Measurements from ENCODE around the gene PHLDA3.

- TF ChIP-seq CTCF (IDR thresholded peaks at IDR 0.05; ENCODE audit: low read depth, low read length, poor library complexity, severe bottlenecking) (no peak), EZH2phosphoT487 (IDR thresholded peaks at IDR 0.05; ENCODE audit: borderline replicate concordance, low read length) (no peak)
Measured at GRCh38 chr1:201444792-201445191, 24.2 kb downstream of the PHLDA3 start.

All from DOHH2 (cell line).